IPS-NIHi7 (cell line): ENCODE measurements around the gene SDR9C7.
A peak's percentile ranks its signal among the peaks of the same experiment; 100 is the strongest.
"Not testable (repeated sequence)": the region's sequence is repeated elsewhere in the genome, so short reads cannot be mapped to it uniquely, and the experiment has no call there.

Experiments used
- DNase-seq: peaks from one replicate; pipeline ENCODE4 v3.0.0; 2012; ENCODE audit warnings: mixed read lengths; ENCODE audit errors: extremely low spot score

The SDR9C7 gene

DNA sequence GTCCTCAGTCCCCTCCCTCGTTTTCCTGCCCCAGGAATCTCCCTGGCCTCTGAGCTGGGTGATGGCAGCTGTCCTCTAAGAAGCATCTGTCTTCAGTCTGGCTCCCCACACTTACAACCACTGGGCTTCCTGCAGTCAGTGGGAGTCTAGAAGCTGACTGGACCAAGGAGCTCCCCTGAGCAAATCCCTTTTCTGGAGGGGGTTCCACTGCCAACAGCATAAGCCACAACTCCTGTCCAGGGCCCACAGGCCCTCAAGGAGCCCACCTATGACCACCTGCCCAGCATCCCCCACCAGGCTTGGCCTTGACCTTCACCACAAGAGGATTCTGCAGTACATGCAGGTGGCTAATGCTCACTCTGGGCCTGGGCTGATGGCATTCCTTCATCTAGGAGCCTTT lies 19.1 kb upstream of the SDR9C7 start:
- no peak for DNase-seq

GRCh38 chr12:56951582-56952339 lies 17.6 kb upstream of the SDR9C7 start:
- DNase-seq, result peak; percentile 8

DNA sequence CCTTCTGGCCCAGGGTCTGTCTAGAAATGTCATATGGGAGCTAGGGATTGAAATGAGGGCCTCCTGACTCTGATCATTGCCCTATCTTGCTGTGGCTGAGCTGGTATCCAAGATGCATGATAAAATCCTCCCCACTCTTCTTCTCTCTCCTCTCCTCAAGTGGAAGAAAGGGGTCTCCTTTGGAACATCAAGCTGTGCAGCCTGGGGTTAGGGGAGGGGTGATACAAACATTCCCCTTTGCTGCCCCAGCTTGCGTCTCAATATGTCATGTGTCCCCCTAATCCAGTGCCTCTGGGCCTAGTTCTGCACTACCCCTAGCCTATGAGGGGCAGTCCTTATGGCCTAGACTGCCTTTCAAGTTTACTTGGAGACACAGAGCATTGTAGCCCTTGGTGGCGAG lies 14.7 kb upstream of the SDR9C7 start:
- no peak for DNase-seq

DNA sequence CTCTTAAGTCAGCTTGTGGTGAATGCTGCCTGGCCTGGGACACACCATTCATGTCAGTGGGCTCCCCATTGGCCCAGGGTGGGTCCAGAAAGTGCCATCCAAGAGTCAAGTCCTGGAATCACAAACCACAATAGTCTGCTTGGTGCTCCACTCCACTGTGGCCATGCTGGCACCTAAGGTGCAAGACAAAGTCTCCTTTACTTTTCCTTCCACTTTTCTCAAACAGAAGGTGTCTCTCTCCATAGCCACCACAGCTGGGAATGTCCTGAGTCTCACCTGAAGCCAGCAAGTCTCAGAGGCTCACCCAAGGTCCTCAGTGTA lies 14.2 kb upstream of the SDR9C7 start:
- DNase-seq, result no peak

GRCh38 chr12:56947633-56948456 lies 13.6 kb upstream of the SDR9C7 start:
- DNase-seq, result no peak

DNA sequence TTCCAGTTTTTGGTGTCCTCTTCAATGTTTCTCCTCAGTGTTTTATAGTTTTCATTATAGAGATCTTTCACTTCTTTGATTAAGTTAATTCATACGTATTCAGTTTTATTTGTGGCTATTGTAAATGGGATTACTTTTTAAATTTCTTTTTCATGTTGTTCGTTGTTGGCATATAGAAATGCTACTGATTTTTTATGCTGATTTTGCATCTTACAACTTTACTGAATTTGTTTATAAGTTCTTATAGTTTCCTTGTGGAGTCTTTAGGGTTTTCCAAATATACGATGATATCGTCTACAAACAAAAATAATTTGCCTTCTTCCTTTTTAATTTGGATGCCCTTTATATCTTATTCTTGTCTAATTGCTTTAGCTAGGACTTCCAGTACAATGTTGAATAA lies 9.7 kb upstream of the SDR9C7 start:
- DNase-seq, result no peak

DNA sequence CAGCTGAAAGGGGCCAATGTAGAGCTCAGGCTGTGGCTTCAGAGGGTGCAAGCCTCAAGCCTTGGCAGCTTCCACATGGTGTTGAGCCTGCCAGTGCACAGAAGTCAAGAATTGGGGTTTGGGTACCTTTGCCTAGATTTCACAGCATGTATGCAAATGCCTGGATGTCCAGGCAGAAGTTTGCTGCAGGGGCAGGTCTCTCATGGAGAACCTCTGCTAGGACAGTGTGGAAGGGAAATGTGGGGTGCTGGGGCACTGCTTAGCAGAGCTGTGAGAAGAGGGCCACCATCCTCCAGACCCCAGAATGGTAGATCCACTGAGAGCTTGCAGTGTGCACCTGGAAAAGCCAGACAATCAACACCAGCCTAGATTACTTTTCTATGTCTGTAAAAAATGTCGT lies 9.2 kb upstream of the SDR9C7 start:
- DNase-seq, result not testable (repeated sequence)

DNA sequence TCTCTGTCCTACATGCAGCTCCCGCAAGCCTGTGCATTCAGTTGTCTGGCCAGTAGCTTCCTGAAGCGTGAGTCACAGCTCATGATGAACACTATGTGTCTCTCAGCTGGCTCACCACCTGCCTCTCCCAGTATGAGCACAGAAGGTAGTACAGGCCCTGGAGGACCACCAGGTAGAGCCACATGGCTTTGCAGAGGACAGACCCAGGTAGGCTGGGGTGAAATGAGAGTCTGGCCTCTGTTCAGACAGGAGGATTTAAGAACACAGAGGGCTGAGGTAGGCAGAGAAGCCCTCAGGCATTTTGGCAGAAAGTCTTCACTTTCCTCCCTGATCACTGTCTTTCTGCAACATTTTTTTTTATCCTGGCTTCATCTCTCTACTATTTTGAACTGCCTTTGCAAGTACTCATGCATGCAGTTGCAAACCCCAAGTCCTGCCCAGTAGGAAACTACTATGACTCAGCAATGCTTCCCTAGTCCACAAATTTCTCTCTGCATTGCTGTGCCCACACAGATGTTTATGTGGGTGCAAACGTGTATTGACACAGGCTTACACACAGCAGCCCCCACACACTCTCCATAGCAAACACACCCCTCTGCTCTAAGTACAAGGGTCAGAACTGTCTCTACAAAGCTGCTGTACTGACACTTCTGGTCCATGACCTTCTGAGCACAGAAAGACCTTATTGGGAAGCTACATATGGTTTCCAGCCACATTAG lies 7.2 kb upstream of the SDR9C7 start:
- no peak for DNase-seq

- not testable (repeated sequence) for DNase-seq
These were observed 6.7 kb upstream of the SDR9C7 start for GRCh38 chr12:56940942-56941298.

DNA sequence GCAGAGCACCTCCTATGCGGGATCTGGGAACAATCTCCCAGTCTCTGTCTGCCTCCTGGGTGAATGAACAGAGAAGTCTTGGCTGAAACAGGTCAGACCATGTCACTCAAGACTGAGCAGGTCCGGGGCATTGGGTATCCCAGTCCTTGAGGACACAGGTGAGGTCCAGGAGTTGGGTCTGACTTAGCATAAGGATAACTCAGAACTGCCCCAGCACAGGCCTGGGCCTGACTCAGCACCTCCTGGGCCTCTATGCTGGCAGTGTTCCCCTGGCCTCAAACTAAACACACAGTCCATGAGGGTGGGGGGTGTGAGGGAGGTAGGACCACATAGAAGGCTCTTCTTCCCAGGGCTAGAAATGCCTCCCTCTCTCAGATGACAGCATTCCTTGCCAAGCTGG lies 1.5 kb upstream of the SDR9C7 start:
- no peak for DNase-seq

DNA sequence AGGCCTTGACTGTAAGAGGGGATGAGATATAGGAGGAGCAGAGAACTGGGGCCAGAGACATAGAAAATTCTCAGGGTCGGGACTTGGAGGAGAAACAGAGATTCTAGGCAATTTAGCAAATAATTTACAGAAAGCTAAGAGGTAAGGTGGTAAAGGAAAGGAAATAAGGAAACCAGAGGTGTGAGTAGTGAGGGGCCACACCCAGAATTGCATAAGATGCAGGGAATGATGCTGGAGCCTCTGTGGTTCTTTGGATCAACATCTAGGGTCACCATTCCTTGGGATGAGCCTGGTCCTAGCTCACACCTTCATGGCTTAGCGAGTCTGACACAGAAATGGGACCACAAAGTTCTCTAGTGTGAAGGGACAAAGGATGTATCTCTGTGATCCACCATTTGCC lies 949 bp upstream of the SDR9C7 start:
- no peak for DNase-seq

GRCh38 chr12:56932867-56933266 lies 1.3 kb downstream of the SDR9C7 start:
- DNase-seq, result no peak

DNA sequence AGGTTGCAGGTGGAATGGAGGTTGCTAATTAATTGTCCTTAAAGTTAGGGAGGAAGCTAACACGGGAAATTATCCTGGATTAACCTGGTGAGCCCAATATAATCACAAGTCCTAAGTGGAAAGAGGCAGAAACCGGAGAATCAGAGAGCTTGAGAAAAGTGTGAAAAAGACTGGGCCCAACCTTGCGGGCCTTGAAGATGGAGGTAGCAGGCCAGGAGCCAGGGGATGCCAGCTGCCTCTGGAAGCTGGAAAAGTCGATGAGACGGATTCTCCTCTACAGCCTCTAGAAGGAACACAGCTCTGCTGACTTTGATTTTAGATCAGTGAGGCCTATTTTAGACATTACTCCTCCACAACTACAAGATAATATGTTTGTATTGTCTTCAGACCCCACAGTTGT lies 2.1 kb downstream of the SDR9C7 start:
- DNase-seq, result no peak

DNA sequence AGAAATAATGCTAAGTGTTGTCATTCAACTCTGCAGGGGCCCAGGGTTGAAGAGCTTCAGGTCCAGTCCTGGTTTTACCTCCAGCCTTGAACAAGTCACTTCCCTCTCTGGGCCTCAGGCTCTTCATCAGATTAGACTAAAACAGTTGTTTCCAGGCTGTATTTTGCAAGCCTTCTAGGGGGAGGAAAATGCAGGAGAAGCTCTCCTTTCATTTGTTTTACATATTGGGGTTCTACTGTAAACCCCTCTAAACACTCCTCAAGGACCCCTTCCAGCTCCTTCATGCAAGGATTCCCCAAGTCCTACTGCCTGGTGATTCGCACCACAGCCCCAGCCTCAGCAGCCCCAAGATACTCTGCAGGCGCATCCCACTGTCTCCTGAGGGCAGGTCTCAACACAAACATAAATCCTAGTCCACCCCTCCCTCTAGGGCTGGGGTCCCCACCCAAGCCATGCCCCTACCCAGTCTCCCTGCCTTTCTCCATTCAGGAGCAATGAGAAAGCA lies 2.7 kb downstream of the SDR9C7 start:
- DNase-seq, result peak; percentile 51

DNA sequence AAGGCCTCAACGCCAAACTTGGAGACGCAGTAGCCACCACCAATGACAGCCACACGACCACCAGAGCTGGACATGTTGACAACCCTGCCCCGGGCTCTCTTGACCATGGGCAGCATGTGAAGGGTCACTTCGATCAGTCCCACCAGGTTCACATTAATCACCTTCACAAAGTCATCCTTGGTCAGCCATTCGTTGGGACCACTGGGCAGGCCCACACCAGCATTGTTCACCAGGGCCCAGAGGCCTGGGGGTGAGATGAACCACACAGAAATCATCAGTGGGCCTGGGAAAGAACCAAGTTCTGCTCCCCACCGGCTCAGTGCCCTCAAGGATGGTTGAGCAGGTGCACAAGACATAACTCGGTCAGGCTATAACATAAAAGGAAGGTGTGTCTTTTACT lies 4.0 kb downstream of the SDR9C7 start:
- no peak for DNase-seq

DNA sequence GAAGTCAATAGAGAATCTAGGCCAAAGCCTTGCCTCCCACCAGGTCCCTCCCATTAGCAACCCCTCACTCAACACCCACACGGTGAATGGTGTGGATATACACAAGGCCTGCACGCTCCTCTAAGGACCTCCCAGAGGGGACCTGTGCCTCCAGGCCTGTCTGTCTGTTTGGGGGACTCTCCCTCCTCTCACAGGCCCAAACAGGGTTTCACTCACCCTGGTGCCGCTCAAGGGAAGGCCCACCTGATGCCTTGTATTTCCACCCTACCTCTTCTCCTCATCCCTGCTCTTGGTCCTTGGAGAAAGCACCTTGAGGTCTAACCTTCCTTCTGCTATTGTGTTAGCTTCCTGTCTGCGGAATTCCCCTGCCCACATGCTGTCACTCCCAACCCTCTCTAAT lies 4.4 kb downstream of the SDR9C7 start:
- no peak for DNase-seq

DNA sequence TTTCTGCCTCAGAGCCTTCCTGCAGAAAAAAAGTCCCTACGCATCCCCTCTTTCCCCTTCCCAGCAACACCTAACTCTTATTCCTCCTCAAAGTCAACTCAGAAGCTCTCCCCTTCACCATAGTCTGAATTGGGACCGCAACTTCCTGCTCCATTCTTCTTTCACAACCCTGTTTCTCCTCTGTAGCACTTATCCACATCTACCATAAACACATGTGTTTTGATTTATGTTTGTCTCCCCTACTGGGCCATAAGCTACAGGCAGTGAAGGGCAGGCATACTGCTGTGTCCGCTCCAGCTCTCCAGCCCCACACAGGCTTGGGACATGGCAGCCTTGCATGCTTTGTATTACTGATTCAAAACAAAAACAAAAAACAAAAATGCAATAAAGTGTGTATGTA lies 5.9 kb downstream of the SDR9C7 start:
- DNase-seq, result no peak

DNA sequence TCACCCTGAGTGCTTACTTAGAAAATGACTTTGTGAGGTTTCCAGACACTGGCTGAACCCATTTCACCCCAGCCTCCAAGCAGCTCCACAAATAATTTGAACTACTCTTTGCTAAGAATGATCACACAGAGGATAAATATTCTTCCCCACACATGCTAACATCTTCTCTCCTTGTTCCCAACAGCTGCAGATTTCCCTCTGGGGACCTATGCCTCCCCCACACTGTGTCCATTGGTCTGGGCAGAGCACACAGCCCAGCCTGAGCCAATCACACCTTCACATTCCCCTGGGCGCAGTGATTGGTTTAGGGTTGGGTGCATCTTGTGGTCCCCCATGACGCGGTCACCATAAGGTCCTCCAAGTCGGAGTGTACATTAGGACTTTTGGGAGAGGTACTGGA lies 6.9 kb downstream of the SDR9C7 start:
- no peak for DNase-seq

- no peak for DNase-seq
These were observed 12.2 kb downstream of the SDR9C7 start for GRCh38 chr12:56922031-56922430.

DNA sequence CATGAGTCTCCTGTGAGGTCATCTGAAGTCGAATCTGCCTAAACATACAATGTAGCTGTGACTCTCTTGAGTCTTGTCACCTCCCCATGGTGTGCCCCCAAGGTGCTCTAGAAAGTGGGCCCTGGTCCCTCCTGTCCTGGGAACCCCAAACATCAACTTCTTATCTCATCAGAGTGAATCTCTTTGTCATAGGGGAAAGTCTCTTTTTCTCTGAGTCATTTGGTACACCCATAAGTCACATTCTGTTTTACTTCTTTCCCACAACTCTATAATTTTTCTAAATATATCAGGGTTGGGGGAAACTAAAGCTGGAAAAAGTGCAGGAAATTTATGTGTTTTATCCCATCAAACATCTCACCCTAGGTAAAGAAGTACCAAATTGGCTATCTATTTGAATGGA lies 12.9 kb downstream of the SDR9C7 start:
- no peak for DNase-seq

- DNase-seq, result not testable (repeated sequence)
These were observed 16.1 kb downstream of the SDR9C7 start for GRCh38 chr12:56918139-56918538.

- DNase-seq, result no peak
These were observed 17.2 kb downstream of the SDR9C7 start for GRCh38 chr12:56916996-56917333.
